RCC 7860 (cell line): Measurements from ENCODE around the gene SEMA4D.

Experiments used
- DNase-seq: peaks from one replicate; pipeline ENCODE4 v3.0.0-alpha.2; 2015; ENCODE audit warnings: low spot score
- FAIRE-seq: peaks from 2 replicates; lab custom pipeline; 2012; peaks lifted over from hg19 to GRCh38; lab: Jason Lieb, UNC

The SEMA4D gene

GRCh38 chr9:89468281-89468960 is 29.5 kb downstream of the SEMA4D start:
- DNase-seq, result no peak
- no peak for FAIRE-seq

- FAIRE-seq, result no peak
- no peak for DNase-seq
Observed at GRCh38 chr9:89467278-89467625, 30.7 kb downstream of the SEMA4D start.

GRCh38 chr9:89466451-89467277 is 31.2 kb downstream of the SEMA4D start:
- DNase-seq (peak; percentile 78), FAIRE-seq (peak; percentile 93)

- no peak for DNase-seq
- FAIRE-seq, result no peak
Observed at GRCh38 chr9:89465726-89466308, 32.1 kb downstream of the SEMA4D start.

GRCh38 chr9:89465001-89465451 is 32.9 kb downstream of the SEMA4D start:
- no peak for DNase-seq
- FAIRE-seq, result no peak

- no peak for FAIRE-seq
Observed at GRCh38 chr9:89464300-89464901, 33.5 kb downstream of the SEMA4D start.

GRCh38 chr9:89462817-89463683 is 34.9 kb downstream of the SEMA4D start:
- DNase-seq (no peak), FAIRE-seq (no peak)

More at GRCh38 chr9:89464300-89464901, 33.5 kb downstream of the SEMA4D start:
- peak; percentile 15 for DNase-seq

- DNase-seq (no peak), FAIRE-seq (no peak)
Observed at GRCh38 chr9:89462199-89462598, 35.7 kb downstream of the SEMA4D start.

GRCh38 chr9:89461265-89461664 is 36.6 kb downstream of the SEMA4D start:
- peak; percentile 76 for DNase-seq

GRCh38 chr9:89460551-89460950 is 37.4 kb downstream of the SEMA4D start:
- FAIRE-seq, result no peak

More at GRCh38 chr9:89461265-89461664, 36.6 kb downstream of the SEMA4D start:
- peak; percentile 89 for FAIRE-seq

GRCh38 chr9:89458768-89459496 is 39.0 kb downstream of the SEMA4D start:
- DNase-seq (no peak), FAIRE-seq (no peak)

More at GRCh38 chr9:89460551-89460950, 37.4 kb downstream of the SEMA4D start:
- no peak for DNase-seq

- FAIRE-seq (no peak), DNase-seq (no peak)
Observed at GRCh38 chr9:89457376-89457855, 40.5 kb downstream of the SEMA4D start.

GRCh38 chr9:89455356-89455824 is 42.5 kb downstream of the SEMA4D start:
- DNase-seq (no peak), FAIRE-seq (no peak)

GRCh38 chr9:89454498-89455355 is 43.2 kb downstream of the SEMA4D start:
- FAIRE-seq (no peak), DNase-seq (no peak)

- FAIRE-seq (no peak), DNase-seq (no peak)
Observed at GRCh38 chr9:89453452-89453851, 44.5 kb downstream of the SEMA4D start.

- DNase-seq (no peak), FAIRE-seq (no peak)
Observed at GRCh38 chr9:89452561-89452960, 45.4 kb downstream of the SEMA4D start.

- no peak for FAIRE-seq
- DNase-seq, result no peak
Observed at GRCh38 chr9:89450213-89450612, 47.7 kb downstream of the SEMA4D start.

- DNase-seq (no peak), FAIRE-seq (no peak)
Observed at GRCh38 chr9:89449261-89449671, 48.6 kb downstream of the SEMA4D start.
